ENCODE data around the gene TRAIP. TPM values are rescaled to one million over a fixed set of nuclear protein-coding genes. Genes with fewer than 3 reads are reported as not detected.

TRAIP gene
- total RNA-seq, 8 experiments from 2014 or later: 0.66 to 15.3 (median 3.7) TPM

GRCh38 chr3:49779358-49780079 lies 76.8 kb downstream of the TRAIP start:
- 70 to 100% (median 90%) methylated on average over 2 to 5 of the region's 5 CpGs for WGBS, 10 experiments
- Histone ChIP-seq H3K4me1 (replicated peaks in 1 of 2) (peaks cover 0 to 3% of the 10 kb centered on the region in 2 donors), H3K27ac (no peak overlapping the region), H3K4me3 (no peak overlapping the region)
- no peak for ATAC-seq (replicated peaks in 6 of 8)
- in situ Hi-C loops (cut with MboI; ENCODE audit: low pct_unique_long_range_greater_than_20kb in 2 of 9, low sequenced_read_pairs in 9 of 9, unreplicated experiment in 9 of 9): no loop called here

Other genes starting within 250 kb of the TRAIP start
- 100 to 1,000 TPM in 3 of 8 experiments, 10 to 100 TPM in 5; 52.8 to 143 (median 75.2) TPM for gene APEH, start 182.2 kb downstream of the TRAIP start, total RNA-seq
- 10 to 100 TPM in 7 of 8 experiments, 1 to 10 TPM in 1; 7.7 to 59.9 (median 26.0) TPM for gene MST1, start 167.1 kb downstream of the TRAIP start, total RNA-seq
- gene RNF123, start 167.0 kb downstream of the TRAIP start, total RNA-seq: 10 to 100 TPM; 10.9 to 41.8 (median 16.2) TPM
- 1 to 10 TPM in 6 of 8 experiments, under 1 TPM in 1, not detected in 1; 0.82 to 3.8 (median 2.3) TPM for gene AMIGO3, start 136.9 kb downstream of the TRAIP start, total RNA-seq
- 10 to 100 TPM; 11.4 to 21.3 (median 16.2) TPM for gene GMPPB, start 132.6 kb downstream of the TRAIP start, total RNA-seq
- gene IP6K1, start 70.0 kb downstream of the TRAIP start, total RNA-seq: 10 to 100 TPM; 25.2 to 43.5 (median 29.7) TPM
- under 1 TPM in 3 of 8 experiments, not detected in 5; 0.14 to 0.71 (median 0.57) TPM for gene CDHR4, start 56.7 kb downstream of the TRAIP start, total RNA-seq
- gene INKA1, start 53.3 kb downstream of the TRAIP start, total RNA-seq: 1 to 10 TPM in 7 of 8 experiments, under 1 TPM in 1; 0.81 to 3.5 (median 2.3) TPM
- gene UBA7, start 42.6 kb downstream of the TRAIP start, total RNA-seq: 10 to 100 TPM in 4 of 8 experiments, 1 to 10 TPM in 3, under 1 TPM in 1; 0.96 to 46.3 (median 11.0) TPM
- gene CAMKV, start 13.3 kb upstream of the TRAIP start, total RNA-seq: 10 to 100 TPM in 5 of 8 experiments, 1 to 10 TPM in 2, under 1 TPM in 1; 0.20 to 85.3 (median 24.5) TPM
- gene MST1R, start 47.3 kb upstream of the TRAIP start, total RNA-seq: 1 to 10 TPM in 2 of 8 experiments, under 1 TPM in 6; 0.27 to 1.3 (median 0.56) TPM
- 10 to 100 TPM in 6 of 8 experiments, 1 to 10 TPM in 2; 9.1 to 12.4 (median 11.6) TPM for gene MON1A, start 73.2 kb upstream of the TRAIP start, total RNA-seq
- gene RBM6, start 83.6 kb upstream of the TRAIP start, total RNA-seq: 100 to 1,000 TPM in 2 of 8 experiments, 10 to 100 TPM in 6; 52.4 to 193 (median 65.5) TPM
- gene RBM5, start 232.4 kb upstream of the TRAIP start, total RNA-seq: 100 to 1,000 TPM; 117 to 288 (median 144) TPM

All from motor neuron (in vitro differentiated cells).